ENCODE results near the gene MKI67. TPM values are rescaled to one million over a fixed set of nuclear protein-coding genes. Genes with fewer than 3 reads are reported as not detected.
A peak's percentile ranks its signal among the peaks of the same experiment; 100 is the strongest.

The MKI67 gene
- total RNA-seq, 5 donors from 2014 or later (not counting 1 experiment from before 2014, with no cell fraction given) = 0.70 to 8.6 (median 1.8) TPM

DNA sequence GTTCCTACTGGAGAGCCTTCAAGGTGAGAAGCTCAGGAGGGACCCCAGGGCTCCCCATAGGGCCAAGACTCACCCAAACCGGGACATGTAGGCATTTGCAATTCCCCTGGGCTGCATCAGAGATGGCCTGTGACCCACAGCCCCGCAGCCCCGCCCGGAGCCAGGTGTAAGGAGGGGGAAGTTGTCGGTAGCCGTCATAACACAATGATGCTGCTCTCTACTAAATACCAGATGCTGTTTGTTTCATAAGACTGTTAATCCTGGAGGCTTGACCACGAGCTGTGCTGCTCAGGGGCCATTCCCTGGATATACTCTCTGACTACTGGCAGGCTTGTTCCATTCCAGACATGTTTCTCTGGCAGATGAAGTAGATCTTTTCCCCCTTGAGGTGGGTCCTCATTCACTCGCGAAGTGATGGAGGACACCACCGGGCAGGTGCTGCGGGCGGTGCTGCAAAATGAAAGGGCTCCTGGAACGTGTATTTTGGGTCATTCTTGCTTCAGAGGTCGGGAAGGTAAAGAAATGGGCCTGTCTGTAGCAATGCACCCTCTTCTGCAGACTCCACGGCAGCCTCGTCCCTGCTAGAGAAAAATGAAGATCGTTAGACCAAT, 61.1 kb downstream of the MKI67 start:
- 48% methylated on average over 7 of the region's 17 CpGs for WGBS (ENCODE audit: insufficient coverage)
- peak overlapping the region; percentile 37 to 80 (median 58) for H3K4me3 Mint-ChIP-seq
- ATAC-seq (replicated peaks in 1 of 4) = peak in 3 of 4 experiments; percentile 30 to 38 (median 31)

DNA sequence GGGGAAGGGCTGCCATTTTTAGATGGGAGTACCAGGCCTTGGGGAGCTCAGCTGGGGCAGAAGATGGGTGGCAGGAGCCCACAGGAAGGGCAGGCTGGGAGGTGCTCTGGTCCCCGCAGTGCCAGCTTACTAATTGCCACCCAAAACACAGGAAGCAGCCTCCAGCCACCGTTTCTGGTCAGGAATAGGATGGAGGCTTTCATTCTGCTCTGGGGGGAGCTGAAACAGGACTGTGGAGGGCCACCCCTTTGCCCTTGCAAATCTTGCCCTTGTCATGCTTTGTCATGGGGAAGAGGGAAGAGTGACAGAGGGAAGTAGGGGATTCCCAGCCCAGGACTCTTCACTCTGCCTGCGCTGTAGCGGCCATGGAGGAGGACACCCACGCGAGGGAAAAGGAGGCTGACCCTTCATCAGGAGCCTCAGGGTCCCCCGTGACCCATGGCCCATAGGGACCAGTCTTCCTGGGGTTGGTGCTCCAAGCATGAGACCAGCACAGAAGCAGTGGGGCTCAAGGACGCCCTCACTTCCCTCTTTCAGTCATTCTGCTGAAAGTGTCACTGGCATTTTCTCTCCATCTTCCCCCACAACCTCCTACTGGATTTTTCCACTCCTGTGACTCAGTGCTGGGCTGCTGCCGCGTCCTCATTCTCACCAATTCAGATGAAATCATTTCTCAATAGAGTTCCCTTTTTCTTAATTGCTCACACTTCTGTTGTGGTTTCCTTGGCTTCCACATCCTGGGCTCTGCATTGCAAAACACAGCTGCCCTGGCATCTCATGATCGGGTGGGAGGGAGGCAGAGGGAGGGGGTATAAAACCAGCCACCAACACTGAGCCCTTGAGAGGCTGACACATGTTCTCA, 61.9 kb downstream of the MKI67 start:
- H3K36me3 ChIP-seq (ENCODE audit: control insufficient read depth in 2 of 2, extremely low read depth in 1 of 2, insufficient read depth in 1 of 2, low read length in 1 of 2) = peaks cover 24 to 65% of the 10 kb centered on the region in 2 donors
- H3K27ac ChIP-seq (ENCODE audit: low read length) = peak overlapping the region; percentile 81
- H3K27me3 ChIP-seq (replicated peaks in 1 of 2; ENCODE audit: control insufficient read depth in 2 of 2, extremely low read depth in 1 of 2, insufficient read depth in 2 of 2, low read length in 1 of 2) = no peaks in the 10 kb centered on the region
- Mint-ChIP-seq H3K9me3 (no peaks in the 10 kb centered on the region), H3K4me1 (peaks cover 76 to 81% (median 77%) of the 10 kb centered on the region in 3 donors), H3K27me3 (no peaks in the 10 kb centered on the region), H3K27ac (peak overlapping the region; percentile 88 to 91), H3K36me3 (peaks cover 31% of the 10 kb centered on the region), H3K4me3 (peak overlapping the region; percentile 37 to 80 (median 73))
- 4% methylated on average over 8 of the region's 11 CpGs for WGBS (ENCODE audit: insufficient coverage)
- no peaks in the 10 kb centered on the region for H3K9me3 ChIP-seq
- peak overlapping the region; percentile 27 to 44 for H3K4me3 ChIP-seq (ENCODE audit: control insufficient read depth in 1 of 2, extremely low read depth in 1 of 2, low read length in 1 of 2)
- POLR2A ChIA-PET = interaction anchor here (0.7 to 7.2 kb wide), 3 partner anchors 16 to 53 kb away, joined by 3 to 62 read pairs (median 17); no protein-coding TSS in a partner anchor
- ATAC-seq (replicated peaks in 1 of 4) (peak; percentile 70 to 74 (median 72)), DNase-seq (peak in 34 of 35 experiments; percentile 46 to 82 (median 70))
- H3K4me1 ChIP-seq (ENCODE audit: control insufficient read depth in 1 of 2, extremely low read depth in 1 of 2, insufficient read depth in 2 of 2, low read length in 2 of 2) = peaks cover 37 to 88% of the 10 kb centered on the region in 2 experiments
- CTCF ChIA-PET = interaction anchor here (1.1 to 2.8 kb wide), 7 partner anchors 14 to 53 kb away, joined by 3 to 16 read pairs (median 11); no protein-coding TSS in a partner anchor

More for the DNA sequence above, 61.1 kb downstream of the MKI67 start:
- H3K27ac ChIP-seq (ENCODE audit: low read length) = peak overlapping the region; percentile 81
- H3K9me3 ChIP-seq = no peaks in the 10 kb centered on the region
- Mint-ChIP-seq H3K36me3 (peaks cover 32% of the 10 kb centered on the region), H3K27ac (peak overlapping the region; percentile 88 to 91), H3K9me3 (no peaks in the 10 kb centered on the region), H3K27me3 (no peaks in the 10 kb centered on the region), H3K4me1 (peaks cover 70 to 79% (median 76%) of the 10 kb centered on the region in 3 donors)
- H3K4me3 ChIP-seq (ENCODE audit: control insufficient read depth in 1 of 2, extremely low read depth in 1 of 2, low read length in 1 of 2) = peak overlapping the region in 1 of 2 donors; percentile 27
- peaks cover 31 to 63% of the 10 kb centered on the region in 2 donors for H3K36me3 ChIP-seq (ENCODE audit: control insufficient read depth in 2 of 2, extremely low read depth in 1 of 2, insufficient read depth in 1 of 2, low read length in 1 of 2)
- peak in 4 of 35 experiments; percentile 35 to 54 (median 42) for DNase-seq
- CTCF ChIA-PET = interaction anchor here in 1 of 2 donors (1.1 to 2.8 kb wide), 2 partner anchors 17 to 29 kb away, joined by 11 to 16 read pairs; no protein-coding TSS in a partner anchor
- peaks cover 37 to 85% of the 10 kb centered on the region in 2 experiments for H3K4me1 ChIP-seq (ENCODE audit: control insufficient read depth in 1 of 2, extremely low read depth in 1 of 2, insufficient read depth in 2 of 2, low read length in 2 of 2)
- no peaks in the 10 kb centered on the region for H3K27me3 ChIP-seq (replicated peaks in 1 of 2; ENCODE audit: control insufficient read depth in 2 of 2, extremely low read depth in 1 of 2, insufficient read depth in 2 of 2, low read length in 1 of 2)
- POLR2A ChIA-PET = interaction anchor here (0.7 to 7.2 kb wide), 3 partner anchors 16 to 54 kb away, joined by 3 to 62 read pairs (median 17); no protein-coding TSS in a partner anchor

DNA sequence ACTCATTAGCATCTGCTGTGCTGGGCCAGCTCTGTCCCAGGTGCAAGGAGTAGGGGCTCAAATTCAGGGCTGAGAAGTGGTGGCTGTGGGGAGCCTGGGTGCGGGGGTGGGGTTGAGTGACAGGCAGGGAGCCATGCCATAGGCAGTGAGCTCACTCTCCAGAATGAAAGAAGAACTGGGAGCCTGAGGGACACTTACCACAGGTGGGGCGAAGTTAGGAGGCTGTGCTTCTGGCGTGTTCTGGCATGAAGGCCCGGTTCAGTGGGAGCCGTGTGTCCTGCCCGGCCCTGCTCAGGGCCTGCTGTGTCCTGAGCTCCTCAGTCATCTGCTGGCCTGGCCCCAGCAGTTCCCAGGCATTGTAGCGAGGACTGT, 62.5 kb downstream of the MKI67 start:
- Histone ChIP-seq H3K9me3 (no peaks in the 10 kb centered on the region), H3K4me3 (ENCODE audit: control insufficient read depth in 1 of 2, extremely low read depth in 1 of 2, low read length in 1 of 2) (peak overlapping the region; percentile 27 to 29), H3K27ac (ENCODE audit: low read length) (peak overlapping the region; percentile 81), H3K4me1 (ENCODE audit: control insufficient read depth in 1 of 2, extremely low read depth in 1 of 2, insufficient read depth in 2 of 2, low read length in 2 of 2) (peaks cover 35 to 88% of the 10 kb centered on the region in 2 experiments), H3K36me3 (ENCODE audit: control insufficient read depth in 2 of 2, extremely low read depth in 1 of 2, insufficient read depth in 1 of 2, low read length in 1 of 2) (peaks cover 24 to 64% of the 10 kb centered on the region in 2 donors), H3K27me3 (replicated peaks in 1 of 2; ENCODE audit: control insufficient read depth in 2 of 2, extremely low read depth in 1 of 2, insufficient read depth in 2 of 2, low read length in 1 of 2) (no peaks in the 10 kb centered on the region)
- ChIA-PET POLR2A (interaction anchor here (0.6 to 7.2 kb wide), 3 partner anchors 15 to 60 kb away, joined by 3 to 62 read pairs (median 17); no protein-coding TSS in a partner anchor), CTCF (interaction anchor here (1.1 to 2.8 kb wide), 6 partner anchors 15 to 52 kb away, joined by 3 to 16 read pairs (median 10); no protein-coding TSS in a partner anchor)
- H3K27me3 Mint-ChIP-seq = no peaks in the 10 kb centered on the region
- H3K4me3 Mint-ChIP-seq = peak overlapping the region; percentile 67 to 80 (median 73)
- DNase-seq (peak in 1 of 35 experiments; percentile 25), ATAC-seq (replicated peaks in 1 of 4) (no peak)
- H3K9me3 Mint-ChIP-seq = no peaks in the 10 kb centered on the region
- peaks cover 28% of the 10 kb centered on the region for H3K36me3 Mint-ChIP-seq
- peak overlapping the region; percentile 88 to 91 for H3K27ac Mint-ChIP-seq
- WGBS (ENCODE audit: insufficient coverage) = 43% methylated on average over 7 of the region's 7 CpGs
- H3K4me1 Mint-ChIP-seq = peaks cover 79 to 84% (median 84%) of the 10 kb centered on the region in 3 donors

DNA sequence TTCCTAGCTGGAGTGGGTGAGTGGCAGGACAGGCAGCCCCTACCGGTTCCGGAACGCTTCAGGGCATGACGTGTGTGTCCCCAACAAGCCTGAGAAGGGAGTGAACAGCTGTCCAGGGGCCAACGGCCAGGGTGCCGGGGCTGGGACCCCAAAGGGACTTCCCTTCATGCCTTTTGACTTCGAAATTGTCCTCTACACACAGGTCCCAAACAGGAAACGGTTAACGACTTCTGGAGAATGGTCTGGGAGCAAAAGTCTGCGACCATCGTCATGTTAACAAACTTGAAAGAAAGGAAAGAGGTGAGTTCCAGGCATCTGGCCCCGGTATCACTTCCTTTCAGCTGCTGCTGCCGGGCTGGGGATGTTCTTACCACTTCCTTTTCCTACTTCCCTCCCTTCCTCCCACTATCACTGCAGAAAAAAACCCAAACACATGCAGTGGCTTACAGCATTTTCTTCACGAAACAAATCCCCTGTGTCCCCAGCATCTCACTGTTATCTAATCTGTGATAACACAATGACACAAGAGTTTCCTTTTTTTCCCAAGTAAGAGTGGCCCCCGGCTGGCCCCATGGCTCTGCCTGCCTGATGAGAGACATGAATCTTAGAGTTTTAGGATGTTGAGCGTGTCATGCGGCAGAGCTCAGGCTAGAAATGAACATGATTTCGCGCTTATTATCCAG, 63.2 kb downstream of the MKI67 start:
- H3K36me3 Mint-ChIP-seq = peaks cover 33% of the 10 kb centered on the region
- Histone ChIP-seq H3K27ac (ENCODE audit: low read length) (peak overlapping the region; percentile 81), H3K27me3 (replicated peaks in 1 of 2; ENCODE audit: control insufficient read depth in 2 of 2, extremely low read depth in 1 of 2, insufficient read depth in 2 of 2, low read length in 1 of 2) (no peaks in the 10 kb centered on the region), H3K36me3 (ENCODE audit: control insufficient read depth in 2 of 2, extremely low read depth in 1 of 2, insufficient read depth in 1 of 2, low read length in 1 of 2) (peaks cover 27 to 64% of the 10 kb centered on the region in 2 donors), H3K4me1 (ENCODE audit: control insufficient read depth in 1 of 2, extremely low read depth in 1 of 2, insufficient read depth in 2 of 2, low read length in 2 of 2) (peaks cover 35 to 88% of the 10 kb centered on the region in 2 experiments), H3K4me3 (ENCODE audit: control insufficient read depth in 1 of 2, extremely low read depth in 1 of 2, low read length in 1 of 2) (peak overlapping the region; percentile 44 to 55), H3K9me3 (no peaks in the 10 kb centered on the region)
- peak in 33 of 35 experiments; percentile 29 to 81 (median 61) for DNase-seq
- H3K9me3 Mint-ChIP-seq = no peaks in the 10 kb centered on the region
- H3K4me1 Mint-ChIP-seq = peaks cover 84 to 91% (median 89%) of the 10 kb centered on the region in 3 donors
- POLR2A ChIA-PET = interaction anchor here (0.6 to 7.2 kb wide), 5 partner anchors 11 to 60 kb away, joined by 3 to 62 read pairs (median 4); no protein-coding TSS in a partner anchor
- no peaks in the 10 kb centered on the region for H3K27me3 Mint-ChIP-seq
- H3K4me3 Mint-ChIP-seq = peak overlapping the region; percentile 67 to 80 (median 73)
- CTCF ChIA-PET = interaction anchor here (0.5 to 2.8 kb wide), 7 partner anchors 15 to 119 kb away, joined by 3 to 16 read pairs (median 9); no protein-coding TSS in a partner anchor
- ATAC-seq (replicated peaks in 1 of 4) = peak; percentile 67 to 80 (median 75)
- H3K27ac Mint-ChIP-seq = peak overlapping the region; percentile 88 to 91
- 15% methylated on average over 10 of the region's 19 CpGs for WGBS (ENCODE audit: insufficient coverage)

DNA sequence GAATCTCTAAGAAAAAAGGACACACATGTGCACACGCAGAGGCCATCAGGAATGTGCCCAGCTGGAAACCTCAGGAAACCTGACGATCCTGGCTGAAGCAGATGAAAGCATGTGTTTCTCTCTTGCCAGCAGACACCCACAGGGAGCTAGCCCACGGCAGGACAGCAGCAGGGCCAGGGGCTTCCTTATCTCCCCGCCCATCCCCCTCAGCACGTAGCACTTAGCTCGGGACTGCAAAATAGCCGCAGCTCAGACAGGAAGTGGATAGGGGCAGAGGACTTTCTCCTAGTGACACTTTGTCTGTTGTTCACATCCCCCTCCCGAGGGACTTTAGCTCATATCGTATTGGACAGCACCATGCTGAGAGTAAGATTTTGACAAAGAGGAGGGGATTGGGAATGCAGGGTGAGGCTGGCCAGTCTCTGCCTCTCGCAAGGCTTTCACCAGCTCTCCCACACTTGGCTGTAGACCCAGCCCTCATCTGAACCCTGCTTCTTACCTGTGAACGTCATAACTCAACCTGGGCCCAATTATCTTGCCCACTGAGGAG, 63.8 kb downstream of the MKI67 start:
- no peaks in the 10 kb centered on the region for H3K27me3 Mint-ChIP-seq
- ATAC-seq (replicated peaks in 1 of 4) = peak in 2 of 4 experiments; percentile 3 to 11
- 68% methylated on average over 2 of the region's 11 CpGs for WGBS (ENCODE audit: insufficient coverage)
- Histone ChIP-seq H3K27me3 (replicated peaks in 1 of 2; ENCODE audit: control insufficient read depth in 2 of 2, extremely low read depth in 1 of 2, insufficient read depth in 2 of 2, low read length in 1 of 2) (no peaks in the 10 kb centered on the region), H3K9me3 (no peaks in the 10 kb centered on the region), H3K27ac (ENCODE audit: low read length) (peak overlapping the region; percentile 81), H3K4me1 (ENCODE audit: control insufficient read depth in 1 of 2, extremely low read depth in 1 of 2, insufficient read depth in 2 of 2, low read length in 2 of 2) (peaks cover 35 to 82% of the 10 kb centered on the region in 2 experiments), H3K4me3 (ENCODE audit: control insufficient read depth in 1 of 2, extremely low read depth in 1 of 2, low read length in 1 of 2) (peak overlapping the region; percentile 44 to 55), H3K36me3 (ENCODE audit: control insufficient read depth in 2 of 2, extremely low read depth in 1 of 2, insufficient read depth in 1 of 2, low read length in 1 of 2) (peaks cover 24 to 63% of the 10 kb centered on the region in 2 donors)
- peak overlapping the region; percentile 67 to 80 (median 73) for H3K4me3 Mint-ChIP-seq
- H3K4me1 Mint-ChIP-seq = peaks cover 89 to 92% (median 90%) of the 10 kb centered on the region in 3 donors
- H3K27ac Mint-ChIP-seq = peak overlapping the region; percentile 88 to 91
- ChIA-PET POLR2A (interaction anchor here (1.1 to 7.2 kb wide), 5 partner anchors 10 to 118 kb away, joined by 3 to 62 read pairs (median 4); no protein-coding TSS in a partner anchor), CTCF (interaction anchor here (0.6 to 2.8 kb wide), 8 partner anchors 9 to 119 kb away, joined by 3 to 16 read pairs (median 4); no protein-coding TSS in a partner anchor)
- peak in 2 of 35 experiments; percentile 35 to 42 for DNase-seq
- no peaks in the 10 kb centered on the region for H3K9me3 Mint-ChIP-seq
- peaks cover 34% of the 10 kb centered on the region for H3K36me3 Mint-ChIP-seq

All from T-cell (primary cell).